A673 (cell line): ENCODE results near the gene ADPRM. TPM values are rescaled to one million over a fixed set of nuclear protein-coding genes. Genes with fewer than 3 reads are reported as not detected.

Experiments used
- BruUV-seq: library from RNA; stranded (reverse); fragments of 400-500 nt; replicated peaks from 2 replicates; lab custom pipeline; 2021; lab: Mats Ljungman, UMichigan
- CTCF ChIA-PET: fragments of 300-600 bp; sonication (Branson Sonifier 250); formaldehyde crosslinking; loops from one replicate; lab custom pipeline; 2022; ENCODE audit warnings: antibody characterized with exemption; lab: Charles Lee
- POLR2A ChIA-PET: fragments of 300-600 bp; sonication (Branson Sonifier 250); formaldehyde crosslinking; loops from one replicate; lab custom pipeline; 2022; ENCODE audit warnings: antibody characterized with exemption; ENCODE audit not compliant: low non-redundant PET; lab: Charles Lee
- DNase-seq: peaks from one replicate; pipeline ENCODE4 v3.0.0-alpha.2; 2015; ENCODE audit warnings: low spot score
- H3K27ac ChIP-seq: fragments of 200-600 bp; sonication (generic); 2 replicates; pipeline ENCODE4 v1.5.1; 2016; ENCODE audit warnings: mixed run types, low read depth, mild to moderate bottlenecking, mixed read lengths, antibody characterized with exemption, low read length; ENCODE audit not compliant: poor library complexity, severe bottlenecking
- H3K27me3 ChIP-seq: fragments of 200-600 bp; sonication (generic); replicated peaks from 2 replicates; pipeline ENCODE4 v1.6.1; 2017; ENCODE audit warnings: mixed run types, low read depth, mild to moderate bottlenecking, mixed read lengths, antibody characterized with exemption, low read length; ENCODE audit not compliant: insufficient read depth, poor library complexity
- H3K36me3 ChIP-seq: fragments of 200-600 bp; sonication (generic); 2 replicates; pipeline ENCODE4 v1.6.1; 2016; ENCODE audit warnings: mixed run types, mild to moderate bottlenecking, mixed read lengths, antibody characterized with exemption, low read length; ENCODE audit not compliant: insufficient read depth, poor library complexity, severe bottlenecking
- H3K4me1 ChIP-seq: fragments of 200-600 bp; sonication (generic); 2 replicates; pipeline ENCODE4 v1.6.1; 2017; ENCODE audit warnings: mixed run types, mild to moderate bottlenecking, mixed read lengths, antibody characterized with exemption, low read length; ENCODE audit not compliant: insufficient read depth, poor library complexity, severe bottlenecking
- H3K4me3 ChIP-seq: fragments of 200-600 bp; sonication (generic); 2 replicates; pipeline ENCODE4 v1.5.1; 2016; ENCODE audit warnings: low read depth, mixed run types, mild to moderate bottlenecking, mixed read lengths, low read length; ENCODE audit not compliant: poor library complexity, severe bottlenecking
- H3K9me3 ChIP-seq: fragments of 200-600 bp; sonication (generic); 2 replicates; pipeline ENCODE4 v1.6.1; 2016; ENCODE audit warnings: mixed run types, low read depth, mild to moderate bottlenecking, mixed read lengths, antibody characterized with exemption, low read length; ENCODE audit not compliant: poor library complexity, severe bottlenecking
- EZH2 ChIP-seq: fragments of 200-600 bp; sonication (generic); IDR thresholded peaks from 2 replicates; pipeline ENCODE4 v1.6.1; 2017; ENCODE audit warnings: borderline replicate concordance, low read depth, mild to moderate bottlenecking, mixed read lengths, antibody characterized with exemption, low read length; ENCODE audit not compliant: poor library complexity, severe bottlenecking
- intact Hi-C: fragments of 100-400 bp; cut with micrococcal nuclease; formaldehyde crosslinking; loops from one replicate; pipeline ENCODE4 v1.10.0; 2022; ENCODE audit not compliant: unreplicated experiment
- total RNA-seq: library from RNA; stranded (reverse); gene quantifications from 2 replicates; pipeline ENCODE4 v1.2.3, GENCODE V29; 2021
- TF ChIP-seq, protein P1 (sequence below): fragments of 300-800, 200-600 bp; sonication (generic); conservative IDR thresholded peaks from 2 replicates; pipeline ENCODE4 v1.5.1; 2017; ENCODE audit warnings: low read depth, mild to moderate bottlenecking, antibody characterized with exemption, low read length, moderate library complexity, mixed read lengths

The ADPRM gene
- total RNA-seq, 1 experiment from 2014 or later, result 8.4 TPM

DNA sequence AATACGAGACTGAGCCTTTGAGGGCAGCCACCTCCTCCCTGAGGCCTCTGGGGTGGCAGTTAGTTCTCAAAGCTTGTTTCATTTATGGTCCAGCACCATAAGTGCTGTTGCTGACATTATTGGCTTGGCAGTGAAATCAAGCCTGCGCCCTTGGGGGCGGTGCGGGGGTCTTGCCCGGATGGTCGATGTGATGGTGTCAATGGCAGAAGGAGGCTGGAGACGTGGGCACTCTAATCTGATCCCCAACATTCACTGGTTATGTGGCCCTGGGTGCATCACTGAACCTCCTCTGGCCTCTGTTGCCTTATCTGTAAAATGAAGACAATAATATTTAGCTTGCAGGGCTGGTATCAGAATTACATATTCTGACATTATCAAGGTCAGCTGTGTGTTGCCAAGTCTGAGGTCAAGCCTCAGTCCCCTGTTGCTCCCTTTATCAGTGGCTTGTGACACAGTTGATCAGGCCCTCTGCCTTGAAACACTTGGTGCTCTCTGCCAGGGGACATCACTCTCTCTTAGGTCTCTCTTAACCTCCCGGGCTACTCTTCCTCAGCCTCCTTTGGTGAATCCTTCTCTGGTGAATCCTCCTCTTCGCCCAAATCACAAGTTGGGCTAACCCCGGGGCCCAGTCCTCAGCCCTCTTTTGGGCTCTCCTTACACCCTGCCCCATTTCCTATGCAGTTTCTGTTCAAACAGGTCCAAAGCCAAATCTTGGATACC lies 44.2 kb downstream of the ADPRM start:
- H3K4me1 ChIP-seq, result no peaks in the 10 kb centered on the region
- CTCF ChIA-PET, result no interaction called here
- no peak for DNase-seq
- no peaks in the 10 kb centered on the region for H3K36me3 ChIP-seq
- H3K4me3 ChIP-seq, result no peak overlapping the region
- no peaks in the 10 kb centered on the region for H3K9me3 ChIP-seq
- peaks cover 4% of the 10 kb centered on the region for H3K27me3 ChIP-seq
- TF ChIP-seq, protein P1, sequence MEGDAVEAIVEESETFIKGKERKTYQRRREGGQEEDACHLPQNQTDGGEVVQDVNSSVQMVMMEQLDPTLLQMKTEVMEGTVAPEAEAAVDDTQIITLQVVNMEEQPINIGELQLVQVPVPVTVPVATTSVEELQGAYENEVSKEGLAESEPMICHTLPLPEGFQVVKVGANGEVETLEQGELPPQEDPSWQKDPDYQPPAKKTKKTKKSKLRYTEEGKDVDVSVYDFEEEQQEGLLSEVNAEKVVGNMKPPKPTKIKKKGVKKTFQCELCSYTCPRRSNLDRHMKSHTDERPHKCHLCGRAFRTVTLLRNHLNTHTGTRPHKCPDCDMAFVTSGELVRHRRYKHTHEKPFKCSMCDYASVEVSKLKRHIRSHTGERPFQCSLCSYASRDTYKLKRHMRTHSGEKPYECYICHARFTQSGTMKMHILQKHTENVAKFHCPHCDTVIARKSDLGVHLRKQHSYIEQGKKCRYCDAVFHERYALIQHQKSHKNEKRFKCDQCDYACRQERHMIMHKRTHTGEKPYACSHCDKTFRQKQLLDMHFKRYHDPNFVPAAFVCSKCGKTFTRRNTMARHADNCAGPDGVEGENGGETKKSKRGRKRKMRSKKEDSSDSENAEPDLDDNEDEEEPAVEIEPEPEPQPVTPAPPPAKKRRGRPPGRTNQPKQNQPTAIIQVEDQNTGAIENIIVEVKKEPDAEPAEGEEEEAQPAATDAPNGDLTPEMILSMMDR, result no peak
- no peak for TF ChIP-seq EZH2
- no peak overlapping the region for H3K27ac ChIP-seq
- intact Hi-C loops, result loop anchor here (10.0 kb wide), 1 partner anchor 403 kb away; no protein-coding TSS in a partner anchor
- POLR2A ChIA-PET, result no interaction called here
- no TSS peak for BruUV-seq

GRCh38 chr17:10742431-10742830 lies 45.0 kb downstream of the ADPRM start:
- intact Hi-C loops, result loop anchor here (10.0 kb wide), 1 partner anchor 402 kb away; no protein-coding TSS in a partner anchor
- no peak overlapping the region for H3K4me3 ChIP-seq
- TF ChIP-seq EZH2, result no peak
- H3K27ac ChIP-seq, result no peak overlapping the region
- no peaks in the 10 kb centered on the region for H3K36me3 ChIP-seq
- CTCF ChIA-PET, result interaction anchor here (0.6 kb wide), 1 partner anchor 150 kb away, joined by 3 read pairs; no protein-coding TSS in a partner anchor
- POLR2A ChIA-PET, result no interaction called here
- DNase-seq, result no peak
- BruUV-seq, result no TSS peak
- H3K9me3 ChIP-seq, result no peaks in the 10 kb centered on the region
- no peaks in the 10 kb centered on the region for H3K4me1 ChIP-seq
- peaks cover 4% of the 10 kb centered on the region for H3K27me3 ChIP-seq

DNA sequence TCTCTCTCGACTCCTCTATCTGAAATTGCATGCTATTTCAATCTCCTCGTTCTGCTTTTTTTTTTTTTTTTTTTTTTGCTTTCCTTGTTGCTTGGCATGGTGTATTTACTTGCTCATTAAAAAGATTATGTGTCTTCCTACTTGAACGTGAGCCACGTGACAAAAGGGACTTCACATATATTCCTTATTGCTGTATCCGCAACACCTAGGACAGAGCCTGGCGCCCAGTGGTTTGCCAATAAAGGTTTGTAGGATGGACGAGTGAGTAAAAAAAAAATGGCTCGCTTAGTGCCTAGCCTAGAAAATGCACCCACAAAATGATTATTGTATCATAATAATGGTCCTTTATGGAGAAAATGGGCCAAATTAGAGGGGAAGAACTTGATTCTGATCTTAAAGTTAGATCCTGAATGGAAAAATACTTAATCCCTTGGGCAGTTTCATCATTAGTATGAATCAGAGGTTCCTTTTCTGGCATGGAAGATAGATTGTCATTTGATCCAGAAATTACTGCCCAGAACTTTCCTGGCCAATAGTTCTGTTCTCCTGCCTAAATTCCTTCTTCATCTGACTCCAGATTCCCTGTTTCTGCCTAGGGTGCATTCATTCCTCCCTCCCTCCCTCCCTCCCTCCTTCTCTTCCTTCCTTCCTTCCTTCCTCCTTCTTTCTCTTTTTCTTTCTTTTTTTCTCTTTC lies 46.1 kb downstream of the ADPRM start:
- H3K27ac ChIP-seq, result no peak overlapping the region
- no peak for TF ChIP-seq EZH2
- TF ChIP-seq, protein P1, result no peak
- peaks cover 4% of the 10 kb centered on the region for H3K27me3 ChIP-seq
- CTCF ChIA-PET, result no interaction called here
- DNase-seq, result no peak
- no TSS peak for BruUV-seq
- intact Hi-C loops, result loop anchor here (10.0 kb wide), 1 partner anchor 401 kb away; no protein-coding TSS in a partner anchor
- H3K4me3 ChIP-seq, result no peak overlapping the region
- H3K9me3 ChIP-seq, result no peaks in the 10 kb centered on the region
- POLR2A ChIA-PET, result no interaction called here
- peaks cover 10% of the 10 kb centered on the region for H3K4me1 ChIP-seq
- H3K36me3 ChIP-seq, result no peaks in the 10 kb centered on the region
